ENCODE results near the gene SLC13A5. TPM values are rescaled to one million over a fixed set of nuclear protein-coding genes. Genes with fewer than 3 reads are reported as not detected.
"Not testable (repeated sequence)": the region's sequence is repeated elsewhere in the genome, so short reads cannot be mapped to it uniquely, and the experiment has no call there.

SLC13A5 gene
- total RNA-seq, 1 donor from 2014 or later = not detected

DNA sequence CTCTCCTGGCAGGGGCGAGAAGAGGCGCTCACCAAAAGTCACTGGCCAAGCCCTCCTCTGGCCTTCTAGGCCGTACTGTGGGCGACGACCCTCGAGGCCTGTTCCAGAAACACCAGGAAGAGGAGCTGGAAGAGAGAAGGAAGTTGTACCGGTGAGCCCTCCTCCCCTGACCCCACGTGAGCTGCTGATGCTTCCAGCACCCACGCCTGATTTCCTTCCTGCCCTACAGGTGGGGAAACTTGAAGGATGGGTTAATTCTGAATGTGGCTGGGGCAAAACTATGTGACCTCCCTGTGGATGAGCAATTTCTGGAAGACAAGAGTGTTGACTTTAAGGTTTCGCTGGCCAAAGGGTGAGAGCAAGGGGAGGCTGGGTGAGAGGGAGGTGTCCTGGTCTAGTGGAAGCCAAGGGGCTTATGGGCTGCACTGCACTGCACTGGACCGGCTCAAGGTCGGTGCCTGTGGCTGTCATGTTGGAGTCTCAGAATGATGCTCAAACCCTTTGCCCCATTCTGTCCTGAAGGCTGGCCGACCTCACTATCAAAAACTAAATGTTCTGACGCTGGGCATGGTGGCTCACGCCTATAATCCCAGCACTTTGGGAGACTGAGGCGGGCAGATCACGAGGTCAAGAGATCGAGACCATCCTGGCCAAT is 55.4 kb downstream of the SLC13A5 start:
- H3K9me3 ChIP-seq = no peaks in the 10 kb centered on the region
- DNase-seq = no peak
- peaks cover 33% of the 10 kb centered on the region for H3K27me3 ChIP-seq (ENCODE audit: low read depth)

DNA sequence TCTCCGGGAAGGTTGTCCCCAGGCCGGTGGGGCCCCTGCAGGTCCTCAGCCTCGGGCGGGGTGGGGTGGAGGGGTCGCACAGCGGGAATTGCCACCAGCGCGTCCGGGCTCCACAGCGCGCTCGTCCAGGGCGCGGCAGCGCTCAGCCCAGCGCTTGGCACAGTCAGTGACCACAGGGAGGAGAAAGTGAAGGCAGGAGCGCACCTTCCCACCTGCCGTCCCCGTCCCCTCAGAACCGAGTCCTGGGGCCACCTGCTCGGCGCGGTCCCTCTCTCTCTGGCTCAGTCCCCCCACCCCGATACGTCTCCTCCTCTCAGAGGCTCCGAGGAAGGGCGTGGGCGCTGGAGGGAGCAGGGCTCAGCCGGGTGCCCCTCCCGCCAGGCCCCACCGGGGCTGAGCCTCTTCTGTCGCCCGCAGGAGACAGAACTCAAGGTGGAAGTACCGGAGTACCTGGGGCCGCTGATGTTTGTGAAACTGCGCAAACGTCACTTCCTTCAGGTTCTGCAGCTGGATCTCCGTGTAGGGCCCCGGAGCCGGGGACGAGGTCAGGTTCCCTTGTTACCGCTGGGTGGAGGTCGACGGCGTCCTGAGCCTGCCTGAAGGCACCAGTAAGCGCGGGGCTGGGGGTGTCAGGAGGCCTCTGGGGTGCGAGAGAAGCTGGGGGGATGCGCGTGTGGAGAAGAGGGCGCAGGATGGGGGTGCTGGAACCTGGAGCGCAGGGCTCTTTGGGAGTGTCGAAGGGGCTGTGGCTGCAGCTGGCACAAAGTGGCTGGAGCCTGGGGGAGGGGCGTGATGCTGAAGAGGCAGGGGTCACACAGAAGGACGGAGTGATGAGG is 56.2 kb downstream of the SLC13A5 start:
- H3K9me3 ChIP-seq; H3K36me3 ChIP-seq; intact Hi-C loops (cut with DNase I); DNase-seq; H3K27ac ChIP-seq: not testable (repeated sequence)
- peak; percentile 42 to 60 for ATAC-seq
- peaks cover 31% of the 10 kb centered on the region for H3K27me3 ChIP-seq (ENCODE audit: low read depth)
- peaks cover 23% of the 10 kb centered on the region for H3K4me1 ChIP-seq
- H3K4me3 ChIP-seq = peak overlapping the region; percentile 37

More for the DNA sequence above, 55.4 kb downstream of the SLC13A5 start:
- TF ChIP-seq, protein P1, sequence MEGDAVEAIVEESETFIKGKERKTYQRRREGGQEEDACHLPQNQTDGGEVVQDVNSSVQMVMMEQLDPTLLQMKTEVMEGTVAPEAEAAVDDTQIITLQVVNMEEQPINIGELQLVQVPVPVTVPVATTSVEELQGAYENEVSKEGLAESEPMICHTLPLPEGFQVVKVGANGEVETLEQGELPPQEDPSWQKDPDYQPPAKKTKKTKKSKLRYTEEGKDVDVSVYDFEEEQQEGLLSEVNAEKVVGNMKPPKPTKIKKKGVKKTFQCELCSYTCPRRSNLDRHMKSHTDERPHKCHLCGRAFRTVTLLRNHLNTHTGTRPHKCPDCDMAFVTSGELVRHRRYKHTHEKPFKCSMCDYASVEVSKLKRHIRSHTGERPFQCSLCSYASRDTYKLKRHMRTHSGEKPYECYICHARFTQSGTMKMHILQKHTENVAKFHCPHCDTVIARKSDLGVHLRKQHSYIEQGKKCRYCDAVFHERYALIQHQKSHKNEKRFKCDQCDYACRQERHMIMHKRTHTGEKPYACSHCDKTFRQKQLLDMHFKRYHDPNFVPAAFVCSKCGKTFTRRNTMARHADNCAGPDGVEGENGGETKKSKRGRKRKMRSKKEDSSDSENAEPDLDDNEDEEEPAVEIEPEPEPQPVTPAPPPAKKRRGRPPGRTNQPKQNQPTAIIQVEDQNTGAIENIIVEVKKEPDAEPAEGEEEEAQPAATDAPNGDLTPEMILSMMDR (IDR thresholded peaks at IDR 0.05) = no peak
- Histone ChIP-seq H3K4me1 (peaks cover 15% of the 10 kb centered on the region), H3K4me3 (peak overlapping the region; percentile 37), H3K27ac (no peak overlapping the region), H3K36me3 (no peaks in the 10 kb centered on the region)
- intact Hi-C loops (cut with DNase I) = no loop called here
- ATAC-seq = no peak

DNA sequence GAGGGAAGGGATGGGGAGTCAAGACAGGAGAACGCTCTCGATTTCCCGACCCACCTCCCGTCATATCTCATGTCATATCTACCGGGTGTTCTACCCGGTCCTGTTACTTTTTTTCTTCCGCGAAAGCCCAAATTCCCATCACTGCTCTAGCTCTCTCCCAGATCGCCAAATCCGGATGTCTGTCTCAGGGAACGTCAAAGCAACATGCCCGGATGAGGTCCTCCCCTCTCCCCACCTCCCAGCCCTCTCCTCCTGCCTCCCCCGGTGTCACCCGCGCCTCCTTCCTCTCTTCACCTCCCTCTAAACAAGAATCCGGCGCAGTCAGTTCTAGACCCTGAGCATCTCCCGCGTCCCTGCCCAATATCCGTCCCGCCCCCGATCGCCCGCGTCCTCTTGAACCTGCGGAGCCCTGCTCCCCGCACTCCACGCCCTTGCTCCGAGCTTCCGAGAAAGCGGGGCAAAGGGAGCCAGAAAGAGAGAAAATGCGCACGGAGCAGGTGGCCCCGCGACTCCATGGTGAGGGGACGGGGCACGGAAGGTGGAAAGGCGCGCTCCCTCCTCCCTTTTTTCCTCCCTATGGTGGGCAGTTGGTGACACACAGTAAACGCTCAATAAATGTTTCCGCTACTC is 57.3 kb downstream of the SLC13A5 start:
- H3K27ac ChIP-seq; H3K4me3 ChIP-seq; intact Hi-C loops (cut with DNase I); H3K9me3 ChIP-seq; H3K36me3 ChIP-seq; DNase-seq; ATAC-seq: not testable (repeated sequence)
- peaks cover 31% of the 10 kb centered on the region for H3K27me3 ChIP-seq (ENCODE audit: low read depth)
- peaks cover 29% of the 10 kb centered on the region for H3K4me1 ChIP-seq

DNA sequence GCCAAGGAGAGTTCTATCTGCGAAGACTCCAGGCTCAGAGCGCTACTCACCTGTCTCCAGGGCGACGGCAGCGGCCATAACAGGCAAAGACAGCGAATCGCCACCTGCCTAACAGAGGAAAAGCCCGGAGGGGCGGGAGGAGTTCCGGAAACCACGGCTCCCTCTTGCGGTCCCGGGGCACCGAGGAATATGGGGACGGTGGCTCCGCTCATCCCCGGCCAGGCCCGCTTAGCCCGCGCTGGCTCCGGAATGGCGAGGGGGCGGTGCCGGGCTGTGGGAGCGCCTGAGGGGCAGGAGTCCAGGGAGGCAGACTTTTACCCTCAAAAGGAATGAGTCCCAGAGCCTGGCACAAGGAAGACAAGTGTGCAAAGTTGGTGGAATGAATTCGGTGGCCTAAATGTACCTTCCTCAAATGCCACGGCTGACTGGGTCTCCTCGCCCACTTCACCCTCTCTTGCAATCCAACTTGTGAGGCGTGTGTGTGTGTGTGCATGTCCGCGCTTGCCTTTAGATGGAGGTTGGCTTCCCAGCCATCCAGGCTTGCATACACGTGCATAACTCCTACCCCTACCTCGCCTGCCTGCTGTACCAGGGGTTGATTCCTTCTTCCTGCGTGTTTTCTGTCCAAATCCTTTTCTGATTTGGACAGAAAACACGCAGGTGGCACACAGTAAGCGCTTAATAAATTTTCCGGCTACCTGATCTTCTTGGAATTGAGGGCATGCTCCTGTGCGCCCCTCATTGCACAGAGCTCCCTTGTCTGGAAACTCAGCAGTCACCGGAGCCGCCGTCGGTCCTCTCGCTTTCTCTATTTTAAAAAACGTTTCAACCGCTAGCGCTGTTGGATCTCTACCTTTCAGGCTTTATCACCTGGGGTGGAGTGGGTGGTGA is 58.1 kb downstream of the SLC13A5 start:
- intact Hi-C loops (cut with DNase I) = no loop called here
- Histone ChIP-seq H3K27ac (no peak overlapping the region), H3K4me1 (peaks cover 36% of the 10 kb centered on the region), H3K27me3 (ENCODE audit: low read depth) (peaks cover 31% of the 10 kb centered on the region), H3K4me3 (peak overlapping the region; percentile 26), H3K9me3 (no peaks in the 10 kb centered on the region), H3K36me3 (peaks cover 2% of the 10 kb centered on the region)
- TF ChIP-seq, protein P1 (IDR thresholded peaks at IDR 0.05) = no peak
- peak in 1 of 2 donors; percentile 5 for ATAC-seq
- peak; percentile 62 for DNase-seq

DNA sequence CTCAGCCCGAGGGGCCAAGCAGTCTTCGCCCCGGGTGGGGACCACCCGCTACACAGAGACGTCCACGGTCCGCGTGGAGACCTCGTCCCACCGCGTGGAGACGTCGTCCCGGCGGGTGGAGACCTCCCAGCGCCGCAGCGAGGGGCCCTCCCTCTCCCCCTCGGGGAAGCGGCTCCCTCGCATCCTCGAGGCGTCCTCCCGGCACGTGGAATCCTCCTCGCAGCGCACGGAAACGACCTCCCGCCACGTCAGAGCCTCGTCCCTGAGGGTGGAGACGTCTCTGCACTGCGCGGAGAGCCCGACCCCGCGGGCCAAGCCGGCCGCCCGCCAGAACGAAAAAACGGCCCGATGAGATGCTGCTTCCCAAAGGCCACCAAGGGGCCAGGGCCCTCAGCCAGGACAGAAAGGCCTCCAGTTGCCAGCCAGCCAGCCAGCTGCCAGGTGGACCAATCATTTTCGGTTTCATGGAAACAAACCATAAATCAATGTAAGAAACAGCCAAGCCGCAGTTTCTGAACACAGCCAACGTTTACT is 61.2 kb downstream of the SLC13A5 start:
- intact Hi-C loops (cut with DNase I) = no loop called here
- DNase-seq = peak; percentile 64

More for the DNA sequence above, 61.2 kb downstream of the SLC13A5 start:
- Histone ChIP-seq H3K4me3 (peak overlapping the region; percentile 84), H3K36me3 (peaks cover 33% of the 10 kb centered on the region), H3K9me3 (no peaks in the 10 kb centered on the region), H3K27me3 (ENCODE audit: low read depth) (peaks cover 21% of the 10 kb centered on the region), H3K27ac (peak overlapping the region; percentile 93), H3K4me1 (peaks cover 44% of the 10 kb centered on the region)
- ATAC-seq = peak; percentile 43 to 53
- TF ChIP-seq, protein P1 (IDR thresholded peaks at IDR 0.05) = no peak
